Neural cell (in vitro differentiated cells): ENCODE measurements around the gene NETO1. TPM values are rescaled to one million over a fixed set of nuclear protein-coding genes. Genes with fewer than 3 reads are reported as not detected.

Experiments used
- H2AFZ ChIP-seq: fragments of 200-600, 300-800 bp; sonication (generic), shearing (Covaris generic); 2 replicates; pipeline ENCODE4 v1.6.0; 2014; ENCODE audit warnings: low read depth, mild to moderate bottlenecking, antibody characterized with exemption, low read length, moderate library complexity
- H3F3A ChIP-seq: fragments of 200-600 bp; shearing (Covaris generic); 2 replicates; pipeline ENCODE4 v1.6.1; 2016; ENCODE audit warnings: mild to moderate bottlenecking, moderate library complexity, mixed read lengths, antibody characterized with exemption, low read length; ENCODE audit not compliant: insufficient read depth, poor library complexity, severe bottlenecking
- H3K27ac ChIP-seq: fragments of 200-600, 300-800 bp; sonication (generic), shearing (Covaris generic); 2 replicates; pipeline ENCODE4 v1.5.1; 2014; ENCODE audit warnings: mild to moderate bottlenecking, low read length, moderate library complexity
- H3K27me3 ChIP-seq: fragments of 300-800, 200-600 bp; sonication (generic), shearing (Covaris generic); 2 replicates; pipeline ENCODE4 v1.6.0; 2014; ENCODE audit warnings: mild to moderate bottlenecking, low read depth, low read length, moderate library complexity; ENCODE audit not compliant: insufficient read depth
- H3K36me3 ChIP-seq: fragments of 300-800, 200-600 bp; sonication (generic), shearing (Covaris generic); 2 replicates; pipeline ENCODE4 v1.5.1; 2014; ENCODE audit warnings: mild to moderate bottlenecking, antibody characterized with exemption, low read length, moderate library complexity; ENCODE audit not compliant: insufficient read depth
- H3K4me2 ChIP-seq: fragments of 300-800, 200-600 bp; sonication (generic), shearing (Covaris generic); 2 replicates; pipeline ENCODE4 v1.6.0; 2014; ENCODE audit warnings: mild to moderate bottlenecking, low read length
- H3K4me3 ChIP-seq: fragments of 300-800, 200-600 bp; sonication (generic), shearing (Covaris generic); 2 replicates; pipeline ENCODE4 v1.5.1; 2014; ENCODE audit warnings: mild to moderate bottlenecking, low read length, moderate library complexity
- H3K79me2 ChIP-seq: fragments of 200-600 bp; shearing (Covaris generic); replicated peaks from 2 replicates; pipeline ENCODE4 v1.6.0; 2014; ENCODE audit warnings: mild to moderate bottlenecking, low read length, moderate library complexity; ENCODE audit not compliant: insufficient read depth
- H3K9ac ChIP-seq: fragments of 300-800, 200-600 bp; sonication (generic), shearing (Covaris generic); 2 replicates; pipeline ENCODE4 v1.6.1; 2016; ENCODE audit warnings: mild to moderate bottlenecking, low read length, mixed read lengths
- H3K9me2 ChIP-seq: fragments of 200-600 bp; shearing (Covaris generic); 2 replicates; pipeline ENCODE4 v1.6.1; 2016; ENCODE audit warnings: mild to moderate bottlenecking, low read length, mixed read lengths; ENCODE audit not compliant: insufficient read depth
- H3K9me3 ChIP-seq: fragments of 200-600, 300-800 bp; sonication (generic), shearing (Covaris generic); 2 replicates; pipeline ENCODE4 v1.6.1; 2016; ENCODE audit warnings: mild to moderate bottlenecking, mixed run types, low read length, moderate library complexity, mixed read lengths
- H4K20me1 ChIP-seq: fragments of 200-600 bp; shearing (Covaris generic); 2 replicates; pipeline ENCODE4 v1.6.1; 2016; ENCODE audit warnings: mild to moderate bottlenecking, mixed run types; ENCODE audit not compliant: insufficient read depth
- CTCF ChIP-seq: fragments of 450-650 bp; IDR thresholded peaks from 2 replicates; pipeline ENCODE4 v1.5.1; 2014; ENCODE audit warnings: antibody characterized with exemption, mild to moderate bottlenecking, moderate library complexity; ENCODE audit not compliant: poor library complexity, severe bottlenecking
- EP300 ChIP-seq: fragments of 450-650 bp; conservative IDR thresholded peaks from 2 replicates; pipeline ENCODE4 v1.6.1; 2014; ENCODE audit warnings: antibody characterized with exemption, mild to moderate bottlenecking, moderate library complexity; ENCODE audit not compliant: poor library complexity, severe bottlenecking
- EZH2 ChIP-seq: fragments of 200-600, 300-800 bp; shearing (Covaris generic), sonication (generic); IDR thresholded peaks from 2 replicates; pipeline ENCODE4 v1.6.1; 2014; ENCODE audit warnings: antibody characterized with exemption, low read length, borderline replicate concordance, mild to moderate bottlenecking; ENCODE audit not compliant: insufficient read depth, poor library complexity, severe bottlenecking
- MXI1 ChIP-seq: fragments of 450-650 bp; conservative IDR thresholded peaks from 2 replicates; pipeline ENCODE4 v1.6.1; 2014; ENCODE audit warnings: antibody characterized with exemption, mild to moderate bottlenecking; ENCODE audit not compliant: poor library complexity, severe bottlenecking
- POLR2AphosphoS5 ChIP-seq: IDR thresholded peaks from 2 replicates; pipeline ENCODE4 v1.6.1; 2012
- RAD21 ChIP-seq: fragments of 450-650 bp; conservative IDR thresholded peaks from 2 replicates; pipeline ENCODE4 v1.6.1; 2014; ENCODE audit warnings: antibody characterized with exemption, mild to moderate bottlenecking, moderate library complexity
- REST ChIP-seq: IDR thresholded peaks from 2 replicates; pipeline ENCODE4 v1.6.1; 2012; ENCODE audit warnings: borderline replicate concordance
- SMC3 ChIP-seq: fragments of 450-650 bp; conservative IDR thresholded peaks from 2 replicates; pipeline ENCODE4 v1.6.1; 2014; ENCODE audit warnings: antibody characterized with exemption, mild to moderate bottlenecking, moderate library complexity; ENCODE audit not compliant: poor library complexity
- TAF1 ChIP-seq: IDR thresholded peaks from 2 replicates; pipeline ENCODE4 v1.6.1; 2012; ENCODE audit warnings: low read depth
- polyA plus RNA-seq: library from polyadenylated mRNA; depleted of rRNA; stranded (reverse); fragments of >200 nt; gene quantifications from 2 replicates; pipeline ENCODE4 v1.2.3, GENCODE V29; 2014

Gene NETO1
- polyA plus RNA-seq, 1 donor from 2014 or later: 0.45 TPM

- H3K27me3 ChIP-seq: no peaks in the 10 kb centered on the region
- H3K4me2 ChIP-seq: no peak overlapping the region
- no peaks in the 10 kb centered on the region for H3K79me2 ChIP-seq
- H3K4me3 ChIP-seq: no peak overlapping the region
- no peaks in the 10 kb centered on the region for H4K20me1 ChIP-seq
- no peak for TF ChIP-seq EP300
- TF ChIP-seq RAD21: no peak
- TF ChIP-seq TAF1: no peak
- TF ChIP-seq POLR2AphosphoS5: no peak
- no peak overlapping the region for H3K27ac ChIP-seq
- no peaks in the 10 kb centered on the region for H3K9me3 ChIP-seq
- no peaks in the 10 kb centered on the region for H3K36me3 ChIP-seq
- no peak overlapping the region for H2AFZ ChIP-seq
- H3K9ac ChIP-seq: no peak overlapping the region
- no peaks in the 10 kb centered on the region for H3F3A ChIP-seq
- no peaks in the 10 kb centered on the region for H3K9me2 ChIP-seq
Measured at GRCh38 chr18:72738136-72738535, 129.7 kb downstream of the NETO1 start.

- Histone ChIP-seq H3K4me2 (no peak overlapping the region), H3K27ac (no peak overlapping the region), H3K36me3 (no peaks in the 10 kb centered on the region), H2AFZ (no peak overlapping the region), H3K9me2 (no peaks in the 10 kb centered on the region), H3F3A (no peaks in the 10 kb centered on the region), H3K9me3 (no peaks in the 10 kb centered on the region), H3K27me3 (no peaks in the 10 kb centered on the region), H4K20me1 (no peaks in the 10 kb centered on the region), H3K4me3 (no peak overlapping the region), H3K79me2 (no peaks in the 10 kb centered on the region), H3K9ac (no peak overlapping the region)
- no peak for TF ChIP-seq REST
- no peak for TF ChIP-seq SMC3
- no peak for TF ChIP-seq EZH2
- no peak for TF ChIP-seq EP300
- no peak for TF ChIP-seq TAF1
- TF ChIP-seq RAD21: no peak
- no peak for TF ChIP-seq MXI1
- no peak for TF ChIP-seq POLR2AphosphoS5
- TF ChIP-seq CTCF: no peak
Measured at GRCh38 chr18:72727776-72728175, 140.0 kb downstream of the NETO1 start.
